ENCODE results near the gene NSL1. TPM values are rescaled to one million over a fixed set of nuclear protein-coding genes. Genes with fewer than 3 reads are reported as not detected.
"Not testable (repeated sequence)": the region's sequence is repeated elsewhere in the genome, so short reads cannot be mapped to it uniquely, and the experiment has no call there.

The NSL1 gene
- total and polyA plus RNA-seq, 9 of the 15 experiments (the other 6 are each of a cell fraction or from before 2014, with no cell fraction given): 53.5 to 108 (median 59.1) TPM

DNA sequence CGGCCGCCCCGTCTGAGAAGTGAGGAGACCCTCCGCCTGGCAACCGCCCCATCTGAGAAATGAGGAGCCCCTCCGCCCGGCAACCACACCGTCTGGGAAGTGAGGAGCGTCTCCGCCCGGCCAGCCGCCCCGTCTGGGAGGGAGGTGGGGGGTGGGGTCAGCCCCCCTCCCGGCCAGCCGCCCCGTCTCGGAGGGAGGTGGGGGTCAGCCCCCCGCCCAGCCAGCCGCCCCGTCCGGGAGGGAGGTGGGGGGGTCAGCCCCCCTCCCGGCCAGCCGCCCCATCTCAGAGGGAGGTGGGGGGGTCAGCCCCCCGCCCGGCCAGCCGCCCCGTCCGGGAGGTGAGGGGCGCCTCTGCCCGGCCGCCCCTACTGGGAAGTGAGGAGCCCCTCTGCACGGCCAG is 12.5 kb downstream of the NSL1 start:
- intact Hi-C loops (cut with micrococcal nuclease); ATAC-seq; H3K4me2 ChIP-seq (ENCODE audit: insufficient read depth, low read length); DNase-seq (ENCODE audit: extremely low read depth in 1 of 4, low spot score in 3 of 4); FAIRE-seq; H3K27ac ChIP-seq (ENCODE audit: extremely low read depth, low read depth, low read length); H4K20me1 ChIP-seq (replicated peaks; ENCODE audit: control insufficient read depth, insufficient read depth, low read length); H3K79me2 ChIP-seq (ENCODE audit: control insufficient read depth, insufficient read depth, low read length); H3K9ac ChIP-seq (ENCODE audit: insufficient read depth in 1 of 2, low read depth in 2 of 2, low read length in 2 of 2); CTCF ChIA-PET (ENCODE audit: low intra/inter-chr PET ratio); H3K9me1 ChIP-seq (ENCODE audit: control insufficient read depth, insufficient read depth, low read length); BruUV-seq (replicated peaks); POLR2A ChIA-PET; H3K9me3 ChIP-seq (replicated peaks; ENCODE audit: control insufficient read depth, insufficient read depth, low read depth, low read length); H3K4me1 ChIP-seq (replicated peaks in 1 of 2; ENCODE audit: control insufficient read depth in 2 of 2, insufficient read depth in 2 of 2, low read length in 2 of 2); H3K4me3 ChIP-seq; H3K27me3 ChIP-seq (ENCODE audit: control insufficient read depth in 2 of 2, insufficient read depth in 2 of 2, low read length in 2 of 2); H2AFZ ChIP-seq (ENCODE audit: low read depth, low read length): not testable (repeated sequence)
- no CpG with 5 or more reads among the region's 32 CpGs for WGBS (ENCODE audit: insufficient coverage, low coverage, missing lambda C conversion rate)
- in situ Hi-C loops (cut with MboI): loop anchor here (10.0 kb wide), 1 partner anchor 684 kb away; no protein-coding TSS in a partner anchor
- H3K36me3 ChIP-seq (ENCODE audit: control insufficient read depth, insufficient read depth, low read length): peaks cover 46% of the 10 kb centered on the region

GRCh38 chr1:212777151-212777550 is 14.4 kb downstream of the NSL1 start:
- ChIA-PET CTCF (ENCODE audit: low intra/inter-chr PET ratio) (no interaction called here), POLR2A (interaction anchor here (0.6 to 1.3 kb wide), 4 partner anchors 13 to 209 kb away, joined by 3 to 4 read pairs (median 4); partner anchors contain the start of genes NSL1 and TATDN3)
- BruUV-seq (replicated peaks): no TSS peak
- TF ChIP-seq PRDM10 (IDR thresholded peaks at IDR 0.05; ENCODE audit: partially characterized antibody): peak; percentile 81
- TF ChIP-seq ZNF512 (tag; IDR thresholded peaks at IDR 0.05): no peak; the same call in 1 of the 2 replicates
- no peak for DNase-seq (ENCODE audit: extremely low read depth in 1 of 4, low spot score in 3 of 4)
- H3K9me3 ChIP-seq (replicated peaks; ENCODE audit: control insufficient read depth, insufficient read depth, low read depth, low read length): no peaks in the 10 kb centered on the region
- H4K20me1 ChIP-seq (replicated peaks; ENCODE audit: control insufficient read depth, insufficient read depth, low read length): no peaks in the 10 kb centered on the region
- 84% methylated on average over 3 of the region's 3 CpGs for WGBS (ENCODE audit: insufficient coverage, low coverage, missing lambda C conversion rate)
- intact Hi-C loops (cut with micrococcal nuclease): no loop called here
- no peak overlapping the region for H2AFZ ChIP-seq (ENCODE audit: low read depth, low read length)
- no peak overlapping the region for H3K4me2 ChIP-seq (ENCODE audit: insufficient read depth, low read length)
- H3K9me1 ChIP-seq (ENCODE audit: control insufficient read depth, insufficient read depth, low read length): no peaks in the 10 kb centered on the region
- peaks cover 0 to 5% of the 10 kb centered on the region in 2 experiments; a peak in 3 of 5 replicates for H3K4me1 ChIP-seq (replicated peaks in 1 of 2; ENCODE audit: control insufficient read depth in 2 of 2, insufficient read depth in 2 of 2, low read length in 2 of 2)
- H3K9ac ChIP-seq (ENCODE audit: insufficient read depth in 1 of 2, low read depth in 2 of 2, low read length in 2 of 2): no peak overlapping the region
- H3K27me3 ChIP-seq (ENCODE audit: control insufficient read depth in 2 of 2, insufficient read depth in 2 of 2, low read length in 2 of 2): no peaks in the 10 kb centered on the region
- no peak overlapping the region for H3K4me3 ChIP-seq
- 0 out of 3 replicates have a peak, but pooled peaks have one; percentile 18 for ATAC-seq
- peaks cover 17% of the 10 kb centered on the region for H3K79me2 ChIP-seq (ENCODE audit: control insufficient read depth, insufficient read depth, low read length)
- in situ Hi-C loops (cut with MboI): loop anchor here (10.0 kb wide), 1 partner anchor 682 kb away; no protein-coding TSS in a partner anchor
- peaks cover 36% of the 10 kb centered on the region for H3K36me3 ChIP-seq (ENCODE audit: control insufficient read depth, insufficient read depth, low read length)
- FAIRE-seq: no peak
- H3K27ac ChIP-seq (ENCODE audit: extremely low read depth, low read depth, low read length): no peak overlapping the region

Measured in K562 (cell line).